IMR-90 (cell line): ENCODE data around the gene DDX42. TPM values are rescaled to one million over a fixed set of nuclear protein-coding genes. Genes with fewer than 3 reads are reported as not detected.

Source experiments
- ATAC-seq: fragments of 200-7000 bp; cut with Tn5 transposase; 2 replicates; pipeline ENCODE4 v1.9.1; 2020; ENCODE audit warnings: low read depth, mild to moderate bottlenecking, moderate library complexity
- BruUV-seq: library from RNA; stranded (reverse); fragments of 400-500 nt; replicated peaks from 2 replicates; lab custom pipeline; 2021; lab: Mats Ljungman, UMichigan
- CTCF ChIA-PET: fragments of 300-600 bp; formaldehyde crosslinking; extraction: SDS; loops from one replicate; lab custom pipeline; 2021; ENCODE audit warnings: antibody characterized with exemption; lab: Yijun Ruan, JAX
- POLR2A ChIA-PET: fragments of 300-600 bp; sonication (Branson Sonifier 250); formaldehyde crosslinking; loops from one replicate; lab custom pipeline; 2022; ENCODE audit warnings: antibody characterized with exemption; ENCODE audit not compliant: unreplicated experiment; lab: Charles Lee
- DNase-seq: peaks from one replicate; pipeline ENCODE4 v3.0.0; 2013
- H2AFZ ChIP-seq: replicated peaks from 2 replicates; pipeline ENCODE3; 2013; ENCODE audit warnings: low read length, mild to moderate bottlenecking; ENCODE audit not compliant: poor library complexity
- H2AK5ac ChIP-seq: 2 replicates; pipeline ENCODE4 v1.6.1; 2013; ENCODE audit warnings: low read depth, low read length, inconsistent platforms
- H2AK9ac ChIP-seq: replicated peaks from 2 replicates; pipeline ENCODE3; 2013; ENCODE audit warnings: mild to moderate bottlenecking, low read depth, low read length, moderate library complexity; ENCODE audit not compliant: poor library complexity
- H2BK120ac ChIP-seq: 2 replicates; pipeline ENCODE4 v1.6.1; 2013; ENCODE audit warnings: low read depth, low read length, inconsistent platforms
- H2BK15ac ChIP-seq: 3 replicates; pipeline ENCODE4 v1.6.1; 2013; ENCODE audit warnings: low read depth, low read length, inconsistent platforms
- H2BK20ac ChIP-seq: 2 replicates; pipeline ENCODE4 v1.6.1; 2013; ENCODE audit warnings: low read depth, mild to moderate bottlenecking, inconsistent platforms, low read length, moderate library complexity
- H2BK5ac ChIP-seq: 2 replicates; pipeline ENCODE4 v1.6.1; 2013; ENCODE audit warnings: mild to moderate bottlenecking, low read depth, low read length, inconsistent platforms; ENCODE audit not compliant: poor library complexity, severe bottlenecking
- H3K14ac ChIP-seq: replicated peaks from 2 replicates; pipeline ENCODE4 v1.6.1; 2013; ENCODE audit warnings: low read depth, low read length, inconsistent platforms
- H3K18ac ChIP-seq: 2 replicates; pipeline ENCODE4 v1.6.1; 2013; ENCODE audit warnings: low read depth, low read length, control low read depth
- H3K23ac ChIP-seq: 2 replicates; pipeline ENCODE4 v1.6.1; 2013; ENCODE audit warnings: low read depth, low read length, inconsistent platforms
- H3K27ac ChIP-seq: 2 replicates; pipeline ENCODE4 v1.5.1; 2013; ENCODE audit warnings: mild to moderate bottlenecking, control low read depth, low read length; ENCODE audit not compliant: insufficient read depth
- H3K27me3 ChIP-seq: 2 replicates; pipeline ENCODE4 v1.6.1; 2013; ENCODE audit warnings: low read length; ENCODE audit not compliant: control insufficient read depth, insufficient read depth
- H3K36me3 ChIP-seq: 2 replicates; pipeline ENCODE4 v1.6.1; 2013; ENCODE audit warnings: low read length, mixed read lengths; ENCODE audit not compliant: control insufficient read depth, insufficient read depth
- H3K4ac ChIP-seq: 2 replicates; pipeline ENCODE4 v1.6.1; 2013; ENCODE audit warnings: low read depth, low read length, inconsistent platforms
- H3K4me1 ChIP-seq: 2 replicates; pipeline ENCODE4 v1.6.1; 2013; ENCODE audit warnings: low read length, mixed read lengths; ENCODE audit not compliant: control insufficient read depth, insufficient read depth
- H3K4me2 ChIP-seq: 2 replicates; pipeline ENCODE4 v1.6.1; 2013; ENCODE audit warnings: low read depth, mild to moderate bottlenecking, control low read depth, low read length, moderate library complexity
- H3K4me3 ChIP-seq: 2 replicates; pipeline ENCODE4 v1.5.1; 2013; ENCODE audit warnings: low read depth, mild to moderate bottlenecking, control low read depth, low read length, moderate library complexity; ENCODE audit not compliant: insufficient read depth
- H3K56ac ChIP-seq: 2 replicates; pipeline ENCODE4 v1.6.1; 2013; ENCODE audit warnings: low read length, inconsistent platforms; ENCODE audit not compliant: insufficient read depth; ENCODE audit errors: extremely low read depth
- H3K79me1 ChIP-seq, 2 experiments: 2 replicates each; pipeline ENCODE4 v1.6.1; 2013; ENCODE audit warnings: low read length in 2 of 2, inconsistent platforms in 1 of 2, low read depth in 1 of 2
- H3K9ac ChIP-seq: 2 replicates; pipeline ENCODE4 v1.6.1; 2013; ENCODE audit warnings: low read depth, low read length, control low read depth
- H3K9me1 ChIP-seq: 2 replicates; pipeline ENCODE4 v1.6.1; 2013; ENCODE audit warnings: low read length, inconsistent platforms; ENCODE audit not compliant: insufficient read depth
- H3K9me3 ChIP-seq: 2 replicates; pipeline ENCODE4 v1.6.1; 2013; ENCODE audit warnings: low read length; ENCODE audit not compliant: control insufficient read depth, insufficient read depth
- H4K20me1 ChIP-seq: 2 replicates; pipeline ENCODE4 v1.6.1; 2013; ENCODE audit warnings: low read length, inconsistent platforms; ENCODE audit not compliant: insufficient read depth
- H4K5ac ChIP-seq: 2 replicates; pipeline ENCODE4 v1.6.1; 2013; ENCODE audit warnings: mild to moderate bottlenecking, low read depth, low read length, control low read depth
- H4K8ac ChIP-seq, 2 experiments: 2 replicates each; pipeline ENCODE4 v1.6.1; 2013; ENCODE audit warnings: low read depth in 2 of 2, low read length in 2 of 2, control low read depth in 1 of 2, inconsistent platforms in 1 of 2
- H4K91ac ChIP-seq: 2 replicates; pipeline ENCODE4 v1.6.1; 2013; ENCODE audit warnings: low read depth, low read length, inconsistent platforms; ENCODE audit not compliant: insufficient read depth
- MAZ ChIP-seq: IDR thresholded peaks from 2 replicates; pipeline ENCODE4 v1.6.1; 2012; ENCODE audit warnings: low read depth, mild to moderate bottlenecking, low read length, improper control_type of control experiment, moderate library complexity, borderline replicate concordance
- RCOR1 ChIP-seq: IDR thresholded peaks from 2 replicates; pipeline ENCODE4 v1.6.1; 2012; ENCODE audit warnings: mild to moderate bottlenecking, low read length, improper control_type of control experiment; ENCODE audit not compliant: insufficient replicate concordance
- SMC3 ChIP-seq: fragments of 150-350 bp; IDR thresholded peaks from 2 replicates; pipeline ENCODE4 v1.6.1; 2016; ENCODE audit warnings: low read depth, mild to moderate bottlenecking, antibody characterized with exemption, low read length, moderate library complexity
- WGBS, 2 experiments: methylation state at CpG; one replicate each; pipeline versions ENCODE4 v1.1.5 to v1.1.7; 2013; ENCODE audit warnings: missing lambda C conversion rate in 2 of 2; ENCODE audit not compliant: insufficient read length in 1 of 2; ENCODE audit errors: extremely low coverage in 2 of 2; 5-methylcytosine and 5-hydroxymethylcytosine counted together
- dilution Hi-C: fragments of 300-500 bp; cut with HindIII; formaldehyde crosslinking; loops from one replicate; pipeline ENCODE4 v1.14.3; 2018; ENCODE audit warnings: low sequenced_read_pairs; ENCODE audit not compliant: unreplicated experiment
- in situ Hi-C: fragments of 300-500 bp; cut with MboI; formaldehyde crosslinking; loops from 3 replicates; pipeline ENCODE4 v1.14.3; 2019; ENCODE audit warnings: low sequenced_read_pairs, inconsistent platforms, mixed read lengths
- intact Hi-C: fragments of 100-400 bp; cut with micrococcal nuclease; formaldehyde crosslinking; loops from 2 replicates; pipeline ENCODE4 v1.10.0; 2022
- polyA plus RNA-seq, 3 experiments: library from polyadenylated mRNA; depleted of rRNA; stranded (reverse); fragments of >200 nt; gene quantifications; 2 replicates each; pipeline ENCODE4 v1.2.3, GENCODE V29; 2012; ENCODE audit warnings: low replicate concordance in 1 of 3
- total RNA-seq: library from RNA; depleted of rRNA; stranded (reverse); fragments of >200 nt; gene quantifications from 2 replicates; pipeline ENCODE4 v1.2.3, GENCODE V29; 2012
- TF ChIP-seq, protein P1 (sequence below): conservative IDR thresholded peaks from 2 replicates; pipeline ENCODE4 v1.5.1; 2012; ENCODE audit warnings: mild to moderate bottlenecking, low read depth, low read length, improper control_type of control experiment
- TF ChIP-seq, protein P2 (sequence below): fragments of 150-350 bp; IDR thresholded peaks from 2 replicates; pipeline ENCODE4 v1.6.1; 2017; ENCODE audit warnings: mild to moderate bottlenecking, antibody characterized with exemption, low read length, low read depth

The DDX42 gene
- total and polyA plus RNA-seq, 2 of the 4 experiments (the other 2 are of a cell fraction): 75.8 to 91.5 TPM

DNA sequence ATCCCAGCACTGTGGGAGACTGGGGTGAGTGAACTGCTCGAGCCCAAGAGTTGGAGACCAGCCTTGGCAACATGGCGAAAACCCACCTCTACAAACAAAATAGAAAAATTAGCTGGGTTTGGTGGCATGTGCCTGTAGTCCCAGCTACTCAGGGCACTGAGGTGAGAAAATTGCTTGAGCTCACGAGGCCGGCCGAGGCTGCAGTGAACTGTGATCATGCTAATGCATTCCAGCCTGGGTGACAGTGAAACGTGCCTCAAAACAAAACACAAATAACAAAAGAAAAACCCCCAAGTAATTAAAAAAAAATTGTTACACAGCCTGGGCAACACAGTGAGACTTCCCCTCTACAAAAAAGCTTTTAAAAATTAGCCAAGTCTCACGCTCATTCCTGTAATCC, 5.5 kb upstream of the DDX42 start:
- ChIA-PET POLR2A (no interaction called here), CTCF (no interaction called here)
- Histone ChIP-seq H3K79me1 (peaks cover 8 to 45% of the 10 kb centered on the region in 2 experiments; a peak in 3 of 4 replicates), H3K36me3 (peaks cover 7% of the 10 kb centered on the region; the same call in 1 of the 2 replicates), H2AK5ac (no peak overlapping the region), H2BK15ac (no peak overlapping the region), H3K27ac (no peak overlapping the region), H3K4ac (no peak overlapping the region), H4K5ac (no peak overlapping the region), H4K8ac (no peak overlapping the region), H3K18ac (no peak overlapping the region), H3K27me3 (no peaks in the 10 kb centered on the region), H4K20me1 (peaks cover 39% of the 10 kb centered on the region), H4K91ac (no peak overlapping the region), H2BK5ac (no peak overlapping the region), H3K14ac (no peak overlapping the region), H2BK20ac (no peak overlapping the region), H3K9me3 (no peaks in the 10 kb centered on the region), H2BK120ac (no peak overlapping the region), H3K4me3 (no peak overlapping the region), H3K9ac (no peak overlapping the region), H2AK9ac (no peak overlapping the region), H3K4me1 (no peaks in the 10 kb centered on the region), H3K23ac (no peak overlapping the region), H3K4me2 (no peak overlapping the region), H3K9me1 (no peaks in the 10 kb centered on the region), H2AFZ (no peak overlapping the region), H3K56ac (no peak overlapping the region)
- in situ Hi-C loops: no loop called here
- dilution Hi-C loops: no loop called here
- no CpG with 5 or more reads among the region's 7 CpGs for WGBS, 2 experiments
- TF ChIP-seq RCOR1: no peak
- TF ChIP-seq, protein P1, sequence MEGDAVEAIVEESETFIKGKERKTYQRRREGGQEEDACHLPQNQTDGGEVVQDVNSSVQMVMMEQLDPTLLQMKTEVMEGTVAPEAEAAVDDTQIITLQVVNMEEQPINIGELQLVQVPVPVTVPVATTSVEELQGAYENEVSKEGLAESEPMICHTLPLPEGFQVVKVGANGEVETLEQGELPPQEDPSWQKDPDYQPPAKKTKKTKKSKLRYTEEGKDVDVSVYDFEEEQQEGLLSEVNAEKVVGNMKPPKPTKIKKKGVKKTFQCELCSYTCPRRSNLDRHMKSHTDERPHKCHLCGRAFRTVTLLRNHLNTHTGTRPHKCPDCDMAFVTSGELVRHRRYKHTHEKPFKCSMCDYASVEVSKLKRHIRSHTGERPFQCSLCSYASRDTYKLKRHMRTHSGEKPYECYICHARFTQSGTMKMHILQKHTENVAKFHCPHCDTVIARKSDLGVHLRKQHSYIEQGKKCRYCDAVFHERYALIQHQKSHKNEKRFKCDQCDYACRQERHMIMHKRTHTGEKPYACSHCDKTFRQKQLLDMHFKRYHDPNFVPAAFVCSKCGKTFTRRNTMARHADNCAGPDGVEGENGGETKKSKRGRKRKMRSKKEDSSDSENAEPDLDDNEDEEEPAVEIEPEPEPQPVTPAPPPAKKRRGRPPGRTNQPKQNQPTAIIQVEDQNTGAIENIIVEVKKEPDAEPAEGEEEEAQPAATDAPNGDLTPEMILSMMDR: no peak
- TF ChIP-seq, protein P2, sequence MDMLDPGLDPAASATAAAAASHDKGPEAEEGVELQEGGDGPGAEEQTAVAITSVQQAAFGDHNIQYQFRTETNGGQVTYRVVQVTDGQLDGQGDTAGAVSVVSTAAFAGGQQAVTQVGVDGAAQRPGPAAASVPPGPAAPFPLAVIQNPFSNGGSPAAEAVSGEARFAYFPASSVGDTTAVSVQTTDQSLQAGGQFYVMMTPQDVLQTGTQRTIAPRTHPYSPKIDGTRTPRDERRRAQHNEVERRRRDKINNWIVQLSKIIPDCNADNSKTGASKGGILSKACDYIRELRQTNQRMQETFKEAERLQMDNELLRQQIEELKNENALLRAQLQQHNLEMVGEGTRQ: no peak
- no peak for TF ChIP-seq MAZ
- no peak for TF ChIP-seq SMC3
- DNase-seq: no peak
- BruUV-seq: no TSS peak
- intact Hi-C loops: no loop called here
- ATAC-seq: no peak
